ENCODE data around the gene PLCL1.

PLCL1 gene

DNA sequence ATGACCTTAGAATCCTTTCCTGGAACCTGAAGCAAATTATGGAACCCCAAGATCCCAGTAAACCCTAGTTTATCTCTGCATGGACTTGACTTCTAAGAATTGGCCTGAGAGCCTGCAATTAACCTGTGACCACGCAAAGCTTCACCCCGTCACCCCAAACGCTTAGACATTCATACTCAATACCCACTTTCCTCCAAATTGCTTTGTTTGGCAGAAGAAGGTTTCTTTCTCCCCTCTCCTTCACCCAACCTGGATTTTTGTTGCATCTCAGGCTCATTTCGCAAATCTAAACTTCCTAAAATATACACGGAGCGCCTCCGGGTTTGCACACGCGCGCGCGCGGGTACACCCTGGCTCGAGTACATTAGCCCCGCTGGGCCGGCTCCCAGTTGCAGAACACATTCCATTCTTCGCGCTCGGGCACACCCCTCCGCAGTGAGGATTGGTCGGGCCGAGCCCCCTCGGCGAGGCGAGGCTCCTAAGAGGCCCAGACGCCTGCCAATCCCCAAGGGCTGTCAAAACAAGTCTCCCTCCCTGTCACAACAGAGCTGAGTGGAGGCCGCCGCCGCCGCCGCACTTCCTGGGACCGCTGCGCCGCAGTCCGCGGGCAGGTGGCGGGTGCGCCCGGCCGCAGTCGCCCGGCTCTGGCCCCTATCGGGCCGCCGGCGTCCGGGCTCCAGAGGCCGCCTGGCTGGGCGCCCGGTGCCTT, at the start of gene PLCL1:
TSS of gene PLCL1 (plus strand) at position 545 of the 709 bp plus-strand sequence.
- peak; percentile 82 for DNase-seq

DNA sequence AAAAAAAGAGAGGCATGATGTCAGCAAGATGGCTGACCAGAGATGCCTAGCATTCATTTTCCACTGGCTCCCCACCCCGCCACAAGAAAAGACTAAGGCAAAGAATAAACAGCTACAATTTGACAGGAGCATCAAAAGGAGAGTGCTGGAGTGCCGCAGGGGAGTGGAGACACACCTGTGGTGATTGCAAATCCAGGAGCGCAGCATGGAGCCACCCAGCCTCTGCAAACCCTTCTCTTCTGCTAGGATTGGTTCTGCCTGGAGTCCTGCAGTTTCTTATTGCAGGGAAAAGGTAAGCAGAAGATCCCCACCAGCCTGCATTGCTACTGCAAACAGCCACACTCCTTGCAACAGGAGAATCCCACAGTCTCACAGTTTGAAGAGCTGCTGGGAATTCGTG, 45.4 kb upstream of the PLCL1 start:
- no peak for DNase-seq

DNA sequence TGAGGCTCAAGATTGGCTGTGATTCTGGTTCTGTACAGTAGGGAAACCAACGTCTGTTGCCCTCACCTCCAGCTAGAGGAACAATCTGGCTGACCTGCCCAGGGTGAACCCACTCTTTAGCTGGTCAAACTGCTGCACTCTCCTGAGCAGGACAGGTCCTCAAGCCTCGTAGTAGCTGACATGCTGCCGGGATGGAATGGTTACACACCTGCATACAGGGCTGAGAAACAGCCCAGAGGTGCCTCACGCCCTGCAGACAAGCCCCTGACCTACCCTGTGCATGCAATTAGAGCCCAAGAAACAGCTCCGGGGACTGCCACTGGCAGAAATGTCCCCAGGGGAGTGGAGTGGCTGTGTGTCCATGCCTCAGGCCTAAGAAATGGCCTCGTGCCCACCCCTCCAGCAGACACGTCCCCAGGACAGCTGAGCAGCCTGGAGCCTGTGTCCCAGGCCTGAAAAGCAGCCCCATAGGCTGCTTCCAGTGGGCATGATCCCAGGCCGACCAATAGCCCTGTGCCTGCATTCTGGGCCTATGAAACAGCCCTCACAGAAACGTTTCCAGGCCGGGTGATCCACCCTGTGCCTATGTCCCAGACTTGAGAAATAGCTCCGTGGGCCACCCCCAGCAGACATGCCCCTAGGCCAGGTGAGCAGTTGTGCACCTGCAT, 44.6 kb upstream of the PLCL1 start:
- no peak for DNase-seq

DNA sequence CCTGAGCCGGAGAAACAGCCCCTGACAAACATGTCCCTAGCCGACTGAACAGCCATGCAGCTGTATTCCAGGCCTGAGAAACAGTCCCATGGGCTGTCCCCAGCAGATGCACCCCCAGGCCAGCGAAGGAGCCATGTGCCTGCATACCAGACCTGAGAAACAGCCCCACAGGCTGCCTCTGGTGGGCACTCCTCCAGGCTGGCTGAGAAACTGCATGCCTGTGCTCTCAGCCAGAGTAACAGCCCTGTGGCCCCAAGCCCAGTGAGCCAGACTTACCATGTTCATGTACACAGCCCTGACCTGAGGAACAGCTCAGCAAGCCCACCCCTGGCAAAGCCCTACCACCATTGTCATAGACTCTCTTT, 44.1 kb upstream of the PLCL1 start:
- no peak for DNase-seq

DNA sequence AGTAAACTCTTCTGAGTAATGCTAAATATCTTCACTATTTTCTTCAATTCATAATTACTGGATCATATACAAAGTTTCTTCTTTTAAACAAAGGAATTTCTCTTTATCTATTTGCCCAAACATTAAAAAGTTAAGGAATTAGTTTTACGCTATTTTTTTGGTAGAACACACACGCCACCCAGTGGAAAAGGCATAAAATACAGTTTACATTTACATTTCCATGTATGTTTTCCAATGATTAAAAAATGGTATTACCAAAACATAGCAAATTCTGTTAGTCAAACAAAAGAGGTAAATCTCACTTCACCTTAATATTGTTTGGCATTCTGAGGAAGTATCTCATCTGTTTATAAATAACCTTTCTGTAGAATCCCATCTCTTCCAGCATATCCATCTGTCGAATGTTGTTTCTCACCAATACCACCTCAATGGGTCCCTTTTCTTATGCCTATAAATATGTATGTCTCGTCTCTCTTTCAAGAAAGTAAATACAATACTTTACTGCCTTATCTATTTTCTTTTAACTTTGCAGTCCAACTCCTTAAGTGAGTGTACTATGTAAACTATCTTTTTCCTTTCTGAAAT, 26.5 kb upstream of the PLCL1 start:
- peak; percentile 43 for DNase-seq

DNA sequence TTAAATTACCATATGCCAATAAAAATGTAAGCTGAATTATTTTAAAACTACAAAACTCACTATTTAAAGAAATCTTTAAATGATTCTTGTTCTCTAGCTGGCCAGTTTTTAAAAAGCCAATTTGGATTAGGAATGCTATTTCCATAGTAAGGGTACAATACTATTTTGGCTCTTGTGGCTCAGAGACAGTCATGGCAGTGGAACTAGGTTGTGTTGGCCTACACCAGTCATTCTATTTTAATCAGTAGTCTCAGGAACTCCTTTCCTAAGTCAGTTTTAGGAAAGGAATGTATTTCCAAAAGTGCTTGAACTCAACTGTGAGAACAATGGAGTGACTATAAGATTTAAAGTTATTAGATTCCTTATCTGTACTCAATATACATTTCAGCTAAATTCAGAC, 25.1 kb upstream of the PLCL1 start:
- DNase-seq: no peak

DNA sequence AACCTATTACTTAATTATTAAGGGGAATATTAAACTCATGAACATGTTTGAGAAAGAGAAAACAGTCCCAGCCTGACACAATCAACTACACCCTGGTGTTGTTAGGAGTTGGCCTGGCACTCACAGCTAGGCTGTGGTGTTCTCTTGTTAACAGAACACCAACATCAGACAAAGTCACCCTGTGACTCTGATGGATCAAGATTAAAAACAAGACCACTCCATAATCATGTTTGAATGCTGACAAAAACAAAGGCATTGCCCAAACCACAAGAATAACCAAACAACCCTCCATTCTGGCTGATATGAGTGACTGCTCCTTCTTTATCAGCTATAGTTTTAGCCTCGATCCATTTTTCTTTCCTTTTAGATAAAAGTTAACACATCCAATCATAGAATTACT, 22.3 kb upstream of the PLCL1 start:
- no peak for DNase-seq

DNA sequence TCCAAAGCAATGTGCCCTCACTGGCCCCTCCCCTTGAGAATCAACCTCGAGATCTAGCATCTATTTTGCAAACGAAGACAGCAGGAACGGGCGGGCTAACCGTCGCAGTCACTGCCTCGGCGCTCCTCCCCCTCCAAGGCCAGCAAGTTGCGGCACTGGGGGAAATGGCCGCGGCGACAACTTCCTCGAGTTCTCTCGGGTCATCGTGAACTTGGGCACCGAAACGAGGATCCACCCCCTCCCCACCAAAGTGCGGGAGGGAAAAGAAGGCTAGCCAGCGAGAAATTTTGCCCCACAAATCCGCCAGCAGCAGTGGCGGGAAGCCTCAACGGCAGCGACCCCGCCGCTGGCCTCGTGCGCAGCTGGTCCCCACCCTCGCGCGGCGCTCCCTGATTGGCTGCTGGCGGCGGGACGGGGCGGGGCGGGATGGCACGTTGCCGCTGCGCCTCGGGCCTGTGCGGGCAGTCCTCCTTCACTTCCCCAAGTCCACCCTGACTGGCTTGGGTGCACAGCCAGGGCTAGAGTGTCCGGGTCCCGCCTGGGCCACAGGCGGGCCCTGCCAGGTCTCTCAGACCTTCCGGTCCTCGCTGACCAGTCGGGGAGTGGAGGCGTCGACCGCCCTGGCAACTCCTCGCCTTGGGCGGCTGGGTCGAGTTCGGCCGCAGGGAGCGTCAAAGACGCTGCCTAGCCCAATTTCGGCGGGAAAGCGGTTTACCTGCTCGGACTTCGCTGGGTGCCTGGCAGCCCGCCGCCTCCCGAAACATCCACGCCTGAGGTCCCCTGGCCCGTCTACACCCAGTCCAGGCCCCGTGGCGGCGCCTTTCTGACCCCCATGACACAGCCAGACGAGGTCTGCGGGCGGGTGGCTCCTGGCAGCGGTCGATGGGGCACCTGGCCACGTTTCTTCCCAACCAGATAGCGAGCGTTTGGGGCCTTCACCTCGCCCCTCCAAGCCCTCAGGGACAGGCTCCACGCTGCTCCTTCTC, 19.1 kb upstream of the PLCL1 start, which contains the start of gene BOLL:
TSS of gene BOLL (minus strand) at position 364 of the 986 bp plus-strand sequence. CDS start 3,469 bp downstream, outside the sequence.
- no peak for DNase-seq

DNA sequence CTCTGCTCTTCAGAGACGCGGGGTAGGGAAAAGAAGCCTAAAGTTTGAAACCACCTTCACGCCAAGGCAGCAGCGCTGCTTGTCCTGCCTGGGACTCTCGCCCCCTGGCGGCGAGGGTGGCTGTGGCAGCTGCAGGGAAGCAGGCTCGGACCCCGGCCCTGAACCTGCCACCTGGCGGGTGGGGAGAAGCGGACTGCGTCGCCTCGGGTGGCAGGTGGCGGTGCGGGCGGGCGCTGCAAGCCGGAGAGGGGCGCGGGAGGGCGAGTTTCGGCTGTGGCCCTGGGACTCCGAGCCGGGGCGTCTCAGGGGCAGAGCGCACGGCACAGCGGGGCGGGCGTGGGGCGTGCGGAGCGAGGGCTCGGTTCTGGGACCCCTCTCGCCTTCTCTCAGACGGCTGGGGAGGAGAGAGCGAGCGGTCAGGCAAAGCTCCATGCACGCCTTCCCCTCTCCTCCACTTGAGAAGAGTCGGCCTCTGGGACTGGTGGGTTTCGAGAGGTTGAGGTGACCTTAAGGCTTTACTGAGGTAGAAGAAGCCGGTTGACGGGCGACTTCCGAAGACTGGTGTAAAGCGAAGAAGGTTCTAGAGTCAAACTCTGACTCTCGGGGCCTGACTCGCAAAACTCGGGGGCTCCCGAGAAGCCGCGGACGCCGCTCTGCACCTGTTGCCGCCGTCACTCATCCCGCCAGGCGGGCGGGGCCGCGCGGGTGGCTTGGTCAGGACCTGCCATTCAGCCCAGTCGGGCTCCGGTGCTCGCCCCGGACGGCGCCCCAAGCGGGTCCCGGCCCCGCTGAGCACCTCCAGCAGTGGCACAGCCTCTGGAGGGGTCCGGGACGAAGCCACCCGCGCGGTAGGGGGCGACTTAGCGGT, 18.1 kb upstream of the PLCL1 start:
- DNase-seq: no peak

DNA sequence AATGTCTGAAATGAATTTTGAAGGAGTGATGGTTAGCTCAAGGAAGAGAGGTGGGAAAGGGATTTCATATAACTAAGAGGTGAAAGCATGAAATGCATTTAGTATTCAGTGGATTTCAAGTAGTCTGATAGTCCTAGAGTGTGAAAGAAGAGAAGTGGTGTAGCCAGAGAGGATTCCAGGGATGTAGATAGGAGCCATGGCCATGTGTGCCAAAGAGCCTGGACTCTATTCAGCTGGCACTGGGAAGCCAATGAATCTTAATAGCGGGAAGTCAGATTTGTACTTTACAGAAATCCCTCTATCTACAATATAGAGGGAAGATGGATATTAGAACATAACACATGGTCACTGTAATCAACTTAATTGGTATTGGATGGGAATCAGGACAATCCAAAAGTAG, 10.9 kb upstream of the PLCL1 start:
- no peak for DNase-seq

DNA sequence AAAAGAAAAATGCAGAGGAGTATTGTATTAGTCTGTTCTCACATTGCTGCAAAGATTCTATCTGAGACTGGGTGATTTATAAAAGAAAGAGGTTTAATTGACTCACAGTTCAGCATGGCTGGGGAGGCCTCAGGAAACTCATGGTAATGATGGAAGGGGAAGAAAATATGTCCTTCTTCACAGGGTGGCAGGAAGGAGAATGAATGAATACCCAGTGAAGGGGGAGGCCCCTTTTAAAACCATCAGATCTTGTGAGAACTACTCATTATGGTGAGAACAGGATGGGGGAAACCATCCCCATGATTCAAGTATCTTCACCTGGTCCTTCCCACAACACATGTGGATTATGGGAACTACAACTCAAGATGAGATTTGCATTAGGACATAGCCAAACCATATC, 9.1 kb upstream of the PLCL1 start:
- no peak for DNase-seq

DNA sequence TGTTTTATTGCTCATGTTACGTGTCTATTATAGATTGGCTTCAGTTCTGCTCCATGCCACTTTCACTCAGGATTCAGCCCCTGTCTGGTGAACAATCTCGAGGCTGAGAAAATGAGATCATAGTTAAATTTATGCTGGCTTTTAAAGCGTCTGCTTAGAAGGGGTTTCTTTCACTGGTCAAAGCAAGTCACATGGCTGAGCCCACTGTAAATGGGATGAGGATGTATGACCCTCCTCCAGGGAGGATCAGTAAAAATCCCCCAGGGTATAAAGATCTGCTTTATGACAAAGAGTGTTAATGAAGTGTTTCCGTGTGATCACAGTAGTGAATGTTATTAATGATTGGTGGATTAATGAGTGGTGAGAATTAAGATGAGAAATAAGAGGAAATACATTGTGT, 6.2 kb upstream of the PLCL1 start:
- no peak for DNase-seq

DNA sequence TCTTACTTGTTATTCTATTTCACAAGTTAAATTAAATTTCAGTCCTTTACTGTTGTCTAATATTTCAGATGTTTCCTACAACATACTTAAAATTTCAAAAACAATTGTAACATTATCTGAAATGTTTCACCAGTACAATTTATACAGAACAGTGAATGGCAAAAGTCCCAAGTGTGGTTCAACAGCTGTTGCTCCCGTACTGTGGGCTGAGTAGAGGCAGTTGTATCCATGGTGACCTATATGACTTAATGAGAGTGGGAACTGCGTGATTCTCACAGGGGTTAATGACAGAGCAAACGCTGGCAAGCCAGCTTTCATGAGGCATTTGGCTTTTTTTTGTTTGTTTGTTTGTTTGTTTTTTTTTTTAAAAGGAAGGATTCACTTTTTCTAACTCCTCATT, 5.3 kb upstream of the PLCL1 start:
- peak; percentile 35 for DNase-seq

DNA sequence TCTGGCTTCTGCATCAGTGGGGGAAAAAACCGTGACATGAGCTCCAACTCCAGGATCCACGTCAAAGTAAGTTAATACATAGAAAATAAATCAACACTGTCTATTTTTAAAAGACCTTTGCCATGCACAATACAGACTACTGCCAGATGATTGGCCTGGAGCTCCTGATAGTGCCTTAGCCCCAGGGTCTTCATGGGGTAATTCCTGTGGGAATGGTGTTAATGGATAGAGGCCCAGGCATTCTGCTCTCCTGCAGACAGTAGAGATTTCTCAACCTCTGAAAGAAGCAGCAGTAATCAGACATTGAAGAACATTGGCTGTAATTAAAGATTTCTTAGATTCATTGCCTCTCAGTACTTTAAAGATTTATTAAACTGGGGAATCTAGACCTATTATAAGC, 4.3 kb upstream of the PLCL1 start:
- DNase-seq: no peak

DNA sequence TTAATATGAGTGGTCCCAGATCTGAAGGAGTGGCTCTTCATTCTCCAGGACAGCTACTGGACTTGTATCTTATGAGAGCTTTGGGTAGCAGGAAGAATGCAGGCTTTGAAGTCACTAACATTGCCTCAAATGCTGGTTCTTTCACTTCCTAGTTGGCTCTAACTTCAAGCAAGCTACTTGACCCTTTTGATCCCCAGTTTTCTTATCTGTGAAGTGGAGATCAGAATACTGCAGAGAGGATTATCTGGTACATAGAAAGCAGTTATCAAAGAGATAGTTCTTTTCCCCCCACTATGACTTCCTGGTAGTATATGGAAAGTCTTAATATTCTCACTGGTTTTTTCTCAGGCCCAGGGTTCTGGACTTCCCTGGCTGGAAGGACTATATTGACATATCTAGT, 3.4 kb upstream of the PLCL1 start:
- no peak for DNase-seq

DNA sequence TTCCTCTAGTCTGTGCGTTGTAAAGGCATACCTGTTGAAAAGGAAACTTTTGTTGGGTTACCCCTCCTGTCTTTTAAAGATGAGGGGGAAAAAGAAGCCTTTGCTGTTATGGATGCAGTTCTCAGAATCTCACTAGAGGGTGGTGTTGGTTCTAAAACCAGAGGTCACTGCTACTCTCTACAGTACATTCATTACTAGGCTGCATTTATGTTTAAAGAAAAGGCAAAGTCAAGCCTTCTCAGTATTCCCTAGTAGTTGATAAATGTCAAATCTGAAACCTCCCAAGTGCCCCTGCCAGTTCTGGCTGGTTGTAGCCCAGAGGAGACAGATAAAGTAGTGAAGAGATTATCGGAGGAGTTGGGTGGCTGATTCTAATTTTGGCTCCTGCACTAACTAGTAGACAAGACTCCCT, 1.4 kb upstream of the PLCL1 start:
- DNase-seq: peak; percentile 65

DNA sequence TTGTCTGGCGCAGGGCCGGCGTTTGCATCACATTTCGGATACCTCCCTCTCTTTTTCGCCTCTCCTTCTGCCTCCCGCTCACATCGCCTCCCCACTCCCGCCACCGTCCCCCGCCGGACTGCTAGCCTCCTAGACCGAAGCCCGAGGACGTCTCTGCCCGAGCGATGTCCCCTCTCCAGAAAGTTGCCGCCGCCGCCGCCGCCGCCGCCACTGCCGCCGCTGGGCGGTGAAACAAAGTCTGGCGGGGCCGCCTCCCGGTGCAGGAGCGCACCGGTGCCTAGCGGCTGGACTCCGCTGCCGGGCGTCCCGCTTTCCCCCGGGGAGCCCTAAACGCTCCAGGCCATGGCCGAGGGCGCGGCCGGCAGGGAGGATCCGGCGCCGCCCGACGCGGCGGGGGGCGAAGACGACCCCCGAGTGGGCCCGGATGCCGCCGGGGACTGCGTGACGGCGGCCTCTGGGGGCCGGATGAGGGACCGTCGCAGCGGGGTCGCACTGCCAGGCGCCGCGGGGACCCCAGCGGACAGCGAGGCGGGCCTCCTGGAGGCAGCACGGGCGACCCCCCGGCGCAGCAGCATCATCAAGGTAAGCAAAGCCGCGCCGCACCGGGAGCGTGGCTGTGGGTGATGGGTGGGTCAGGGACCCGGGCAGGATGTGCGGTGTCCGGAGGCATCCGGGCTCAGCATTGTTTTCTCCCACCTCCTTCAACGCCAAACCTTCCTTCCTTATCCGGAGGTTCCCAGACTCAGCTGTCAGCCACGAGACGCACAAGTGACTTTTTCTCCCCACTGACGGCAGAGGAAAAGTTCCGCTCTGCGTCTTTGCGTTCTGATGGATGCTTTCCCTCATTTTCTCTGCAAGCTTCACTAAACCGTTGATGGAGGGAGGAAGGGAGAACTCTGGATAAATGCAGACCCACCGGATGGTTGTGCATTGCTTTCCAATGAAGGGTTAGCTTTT, 643 bp downstream of the PLCL1 start:
- DNase-seq: no peak

DNA sequence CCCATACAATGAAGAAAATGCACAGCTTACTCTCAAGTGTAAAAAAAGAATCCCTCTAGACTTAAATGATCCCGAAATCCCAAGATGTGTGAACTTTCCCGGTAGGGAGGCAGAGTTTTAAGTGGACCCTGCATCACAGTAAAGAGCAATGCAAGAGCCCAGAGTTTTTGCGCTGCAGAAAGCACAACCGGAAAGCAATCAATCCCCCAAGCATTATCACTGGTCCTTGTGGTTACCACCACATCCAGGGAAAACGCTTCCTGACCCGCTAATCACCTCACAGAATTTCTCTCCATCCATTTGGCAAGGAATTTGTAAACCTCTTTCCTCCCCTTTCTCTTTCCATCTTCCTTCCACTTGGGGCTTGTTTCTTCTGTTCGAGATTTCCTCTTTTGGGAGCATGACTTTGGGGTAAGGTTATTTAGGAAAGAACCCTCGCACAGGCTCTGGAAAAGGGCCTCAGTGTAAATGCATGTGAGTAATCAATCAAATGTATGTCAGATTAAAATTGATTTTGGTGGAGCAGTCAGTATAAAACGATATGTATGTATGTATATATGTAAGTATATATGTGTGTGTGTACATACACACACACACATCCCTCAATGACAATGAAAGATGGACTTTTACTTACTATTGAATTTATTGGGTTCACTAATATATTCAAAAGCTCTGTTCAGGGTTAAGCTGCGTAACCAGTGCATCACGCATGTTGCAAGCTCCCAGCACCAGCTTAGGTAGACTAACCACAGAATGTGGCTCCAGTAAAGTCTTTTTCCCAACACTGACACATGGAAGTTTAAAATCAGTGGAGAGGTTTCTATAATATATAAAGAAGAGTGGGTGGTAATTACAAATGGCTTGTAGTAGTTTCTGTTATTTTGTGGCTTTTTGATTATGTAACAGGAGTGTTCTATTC, 1.6 kb downstream of the PLCL1 start:
- no peak for DNase-seq

DNA sequence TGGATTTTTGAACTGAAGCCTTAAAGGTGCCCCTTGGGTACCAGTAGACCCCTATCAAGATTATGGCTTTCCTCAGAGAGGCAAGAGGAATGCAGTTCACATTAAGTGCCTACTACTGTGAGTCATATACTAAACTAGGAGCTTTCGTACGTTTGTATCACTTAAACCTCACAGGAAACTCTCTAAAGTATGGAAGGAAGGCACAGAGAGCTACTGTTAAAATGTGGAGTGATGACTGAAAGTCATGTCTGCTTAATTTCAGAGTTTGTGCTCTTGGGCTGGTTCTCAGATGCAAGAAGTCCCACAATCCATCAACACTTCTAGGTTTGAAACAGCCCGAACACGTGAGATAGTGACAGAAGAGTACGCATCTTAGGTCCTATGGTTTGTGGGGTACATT, 4.7 kb downstream of the PLCL1 start:
- no peak for DNase-seq

DNA sequence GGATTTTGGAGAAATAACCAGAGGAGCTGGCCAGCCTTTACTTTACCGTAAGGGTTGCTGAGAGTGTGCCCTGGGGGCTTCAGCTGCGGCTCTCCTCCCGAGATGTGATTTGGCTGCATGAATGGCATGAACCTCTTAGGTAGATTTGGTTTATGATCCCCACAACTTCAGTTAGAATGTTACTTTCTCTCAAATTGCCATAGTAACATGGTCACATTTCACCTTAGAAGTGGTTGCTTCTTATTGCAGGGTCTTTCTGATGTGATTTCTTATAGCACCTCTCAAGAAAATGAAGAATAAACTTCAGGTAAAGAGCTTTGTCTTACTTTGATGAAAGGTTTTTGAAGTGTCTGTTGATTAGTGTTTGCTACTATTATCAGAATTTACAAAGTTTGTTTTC, 5.6 kb downstream of the PLCL1 start:
- DNase-seq: no peak

All from NCI-H1694 treated with DMSO at 0.1 percent for 48 hours (cell line).